PC-9 (cell line): ENCODE measurements around the gene KAZALD1. TPM values are rescaled to one million over a fixed set of nuclear protein-coding genes. Genes with fewer than 3 reads are reported as not detected.

Experiments
- BruUV-seq: library from RNA; stranded (reverse); fragments of 400-500 nt; replicated peaks from 2 replicates; lab custom pipeline; 2021; lab: Mats Ljungman, UMichigan
- CTCF ChIA-PET: fragments of 300-600 bp; sonication (Branson Sonifier 250); formaldehyde crosslinking; loops from one replicate; lab custom pipeline; 2022; ENCODE audit warnings: antibody characterized with exemption; lab: Charles Lee
- POLR2A ChIA-PET: fragments of 300-600 bp; sonication (Branson Sonifier 250); formaldehyde crosslinking; loops from one replicate; lab custom pipeline; 2022; ENCODE audit warnings: antibody characterized with exemption; ENCODE audit not compliant: unreplicated experiment; lab: Charles Lee
- DNase-seq, 2 experiments: peaks; one replicate each; pipeline versions ENCODE4 v3.0.0 to v3.0.0-alpha.2; 2015 to 2022; ENCODE audit warnings: mixed read lengths in 1 of 2
- H2AFZ ChIP-seq: fragments of 200-600 bp; sonication (generic); 2 replicates; pipeline ENCODE4 v1.8.1; 2017; ENCODE audit warnings: antibody characterized with exemption
- H3F3A ChIP-seq: fragments of 200-600 bp; sonication (generic); 2 replicates; pipeline ENCODE4 v1.8.1; 2017; ENCODE audit warnings: antibody characterized with exemption, mild to moderate bottlenecking, low read depth; ENCODE audit not compliant: insufficient read depth
- H3K27ac ChIP-seq: fragments of 200-600 bp; sonication (generic); 2 replicates; pipeline ENCODE4 v1.6.1; 2016; ENCODE audit warnings: mixed run types
- H3K27me3 ChIP-seq: fragments of 200-600 bp; sonication (generic); 2 replicates; pipeline ENCODE4 v1.6.1; 2016; ENCODE audit warnings: low read depth, mixed run types; ENCODE audit not compliant: insufficient read depth
- H3K36me3 ChIP-seq: fragments of 200-600 bp; sonication (generic); 2 replicates; pipeline ENCODE4 v1.6.1; 2016; ENCODE audit warnings: low read depth, mixed run types
- H3K4me1 ChIP-seq: fragments of 200-600 bp; sonication (generic); replicated peaks from 2 replicates; pipeline ENCODE4 v1.6.1; 2016; ENCODE audit warnings: mixed run types; ENCODE audit not compliant: insufficient read depth
- H3K4me2 ChIP-seq: fragments of 200-600 bp; sonication (generic); 2 replicates; pipeline ENCODE4 v1.6.1; 2017; ENCODE audit warnings: mixed run types
- H3K4me3 ChIP-seq: fragments of 200-600 bp; sonication (generic); 2 replicates; pipeline ENCODE4 v1.6.1; 2016; ENCODE audit warnings: mixed run types
- H3K79me2 ChIP-seq: fragments of 200-600 bp; sonication (generic); 2 replicates; pipeline ENCODE4 v1.6.1; 2017; ENCODE audit warnings: low read depth, mixed run types
- H3K9me2 ChIP-seq: fragments of 200-600 bp; sonication (generic); 2 replicates; pipeline ENCODE4 v1.8.1; 2017; ENCODE audit warnings: mild to moderate bottlenecking; ENCODE audit not compliant: insufficient read depth
- H3K9me3 ChIP-seq: fragments of 200-600 bp; sonication (generic); 2 replicates; pipeline ENCODE4 v1.8.1; 2016; ENCODE audit warnings: low read depth; ENCODE audit not compliant: insufficient read depth
- H4K20me1 ChIP-seq: fragments of 200-600 bp; sonication (generic); 2 replicates; pipeline ENCODE4 v1.8.1; 2017; ENCODE audit not compliant: insufficient read depth
- EZH2 ChIP-seq: fragments of 200-600 bp; sonication (generic); IDR thresholded peaks from 2 replicates; pipeline ENCODE4 v1.8.0; 2017; ENCODE audit warnings: antibody characterized with exemption, low read depth
- intact Hi-C: fragments of 100-400 bp; cut with micrococcal nuclease; formaldehyde crosslinking; loops from one replicate; pipeline ENCODE4 v1.10.0; 2022; ENCODE audit not compliant: unreplicated experiment
- total RNA-seq: library from RNA; stranded (reverse); gene quantifications from 2 replicates; pipeline ENCODE4 v1.2.3, GENCODE V29; 2021
- TF ChIP-seq, protein P1 (sequence below): fragments of 200-600 bp; sonication (generic); conservative IDR thresholded peaks from 2 replicates; pipeline ENCODE4 v1.6.1; 2017; ENCODE audit warnings: mixed run types, antibody characterized with exemption, mild to moderate bottlenecking, moderate library complexity

The KAZALD1 gene
- total RNA-seq, 1 experiment from 2014 or later: 19.7 TPM

DNA sequence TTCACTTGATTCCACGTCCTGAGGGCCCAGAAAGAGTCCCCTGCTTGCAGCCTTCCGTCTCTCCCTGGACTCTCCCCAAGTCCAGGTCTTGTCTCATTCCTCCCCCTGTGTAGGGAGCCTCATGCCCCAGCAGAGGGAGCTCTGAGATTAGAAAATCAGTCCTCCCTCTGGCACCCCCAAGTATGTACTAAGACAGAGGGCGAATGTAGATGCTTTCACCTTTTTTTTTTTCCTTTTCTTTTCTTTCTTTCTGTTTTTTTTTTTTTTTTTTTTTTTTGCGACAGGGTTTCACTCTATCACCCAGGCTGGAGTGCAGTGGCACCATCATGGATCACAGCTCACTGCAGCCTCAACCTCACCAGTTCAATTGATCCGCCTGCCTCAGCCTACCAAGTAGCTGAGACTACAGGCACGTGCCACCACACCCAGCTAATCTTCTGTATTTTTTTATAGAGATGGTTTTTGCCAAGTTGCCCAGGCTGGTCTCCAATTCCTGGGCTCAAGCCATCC is 20.5 kb upstream of the KAZALD1 start:
- no peaks in the 10 kb centered on the region for H3K9me3 ChIP-seq
- no peaks in the 10 kb centered on the region for H3K9me2 ChIP-seq
- H3K4me2 ChIP-seq: no peak overlapping the region
- POLR2A ChIA-PET: interaction anchor here (0.6 kb wide), 1 partner anchor 9 kb away, joined by 5 read pairs; no protein-coding TSS in a partner anchor
- DNase-seq: peak; percentile 55 to 70
- BruUV-seq: no TSS peak
- no peak overlapping the region for H3K27ac ChIP-seq
- H3K27me3 ChIP-seq: no peaks in the 10 kb centered on the region
- H4K20me1 ChIP-seq: no peaks in the 10 kb centered on the region
- H3K4me3 ChIP-seq: no peak overlapping the region
- CTCF ChIA-PET: interaction anchor here (0.5 to 1.0 kb wide), 3 partner anchors 10 to 82 kb away, joined by 3 to 17 read pairs (median 16); partner anchors contain the start of genes PDZD7 and SFXN3
- peaks cover 21% of the 10 kb centered on the region for H3K4me1 ChIP-seq
- H3F3A ChIP-seq: peaks cover 9% of the 10 kb centered on the region
- no peaks in the 10 kb centered on the region for H3K36me3 ChIP-seq
- intact Hi-C loops: loop anchor here (1.0 to 10.0 kb wide), 2 partner anchors 101 to 533 kb away; no protein-coding TSS in a partner anchor
- H2AFZ ChIP-seq: no peak overlapping the region
- TF ChIP-seq, protein P1, sequence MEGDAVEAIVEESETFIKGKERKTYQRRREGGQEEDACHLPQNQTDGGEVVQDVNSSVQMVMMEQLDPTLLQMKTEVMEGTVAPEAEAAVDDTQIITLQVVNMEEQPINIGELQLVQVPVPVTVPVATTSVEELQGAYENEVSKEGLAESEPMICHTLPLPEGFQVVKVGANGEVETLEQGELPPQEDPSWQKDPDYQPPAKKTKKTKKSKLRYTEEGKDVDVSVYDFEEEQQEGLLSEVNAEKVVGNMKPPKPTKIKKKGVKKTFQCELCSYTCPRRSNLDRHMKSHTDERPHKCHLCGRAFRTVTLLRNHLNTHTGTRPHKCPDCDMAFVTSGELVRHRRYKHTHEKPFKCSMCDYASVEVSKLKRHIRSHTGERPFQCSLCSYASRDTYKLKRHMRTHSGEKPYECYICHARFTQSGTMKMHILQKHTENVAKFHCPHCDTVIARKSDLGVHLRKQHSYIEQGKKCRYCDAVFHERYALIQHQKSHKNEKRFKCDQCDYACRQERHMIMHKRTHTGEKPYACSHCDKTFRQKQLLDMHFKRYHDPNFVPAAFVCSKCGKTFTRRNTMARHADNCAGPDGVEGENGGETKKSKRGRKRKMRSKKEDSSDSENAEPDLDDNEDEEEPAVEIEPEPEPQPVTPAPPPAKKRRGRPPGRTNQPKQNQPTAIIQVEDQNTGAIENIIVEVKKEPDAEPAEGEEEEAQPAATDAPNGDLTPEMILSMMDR: peak; percentile 74
- no peak for TF ChIP-seq EZH2
- no peaks in the 10 kb centered on the region for H3K79me2 ChIP-seq

DNA sequence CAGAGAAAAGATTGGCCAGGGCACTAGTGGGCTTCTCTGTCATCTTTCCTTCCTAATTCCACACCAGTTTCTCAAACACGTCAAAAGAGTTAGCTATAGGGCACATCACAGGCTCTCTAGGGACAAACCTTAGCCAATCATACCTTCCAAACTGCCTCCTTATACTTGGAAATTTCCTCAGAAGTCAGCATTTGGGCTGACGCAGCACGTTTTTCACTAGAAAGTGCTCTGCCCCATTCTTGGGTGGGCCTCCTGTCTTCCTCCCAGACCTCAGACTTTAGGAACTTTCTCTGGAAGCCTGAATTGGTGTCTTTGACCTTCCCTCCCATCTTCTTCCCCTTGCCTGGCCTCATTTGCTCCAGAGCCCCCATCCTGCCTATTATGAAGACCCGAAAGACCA is 19.7 kb upstream of the KAZALD1 start:
- H3K79me2 ChIP-seq: no peaks in the 10 kb centered on the region
- peak overlapping the region; percentile 79 for H3K27ac ChIP-seq
- BruUV-seq: no TSS peak
- CTCF ChIA-PET: interaction anchor here (1.2 to 1.4 kb wide), 2 partner anchors 18 to 53 kb away, joined by 4 to 6 read pairs; no protein-coding TSS in a partner anchor
- H4K20me1 ChIP-seq: no peaks in the 10 kb centered on the region
- intact Hi-C loops: loop anchor here (1.0 to 10.0 kb wide), 2 partner anchors 24 to 533 kb away; no protein-coding TSS in a partner anchor
- peaks cover 21% of the 10 kb centered on the region for H3K4me1 ChIP-seq
- H3K4me3 ChIP-seq: peak overlapping the region; percentile 64; the same call in 1 of the 2 replicates
- no peaks in the 10 kb centered on the region for H3K36me3 ChIP-seq
- TF ChIP-seq EZH2: no peak
- TF ChIP-seq, protein P1: no peak
- peak overlapping the region; percentile 80 for H3K4me2 ChIP-seq
- POLR2A ChIA-PET: interaction anchor here (0.6 to 1.1 kb wide), 2 partner anchors 10 to 20 kb away, joined by 3 to 4 read pairs; partner anchors contain the start of gene KAZALD1
- no peaks in the 10 kb centered on the region for H3K9me2 ChIP-seq
- H2AFZ ChIP-seq: peak overlapping the region; percentile 52; the same call in 1 of the 2 replicates
- no peaks in the 10 kb centered on the region for H3K9me3 ChIP-seq
- DNase-seq: no peak
- peaks cover 9% of the 10 kb centered on the region for H3F3A ChIP-seq
- no peaks in the 10 kb centered on the region for H3K27me3 ChIP-seq

DNA sequence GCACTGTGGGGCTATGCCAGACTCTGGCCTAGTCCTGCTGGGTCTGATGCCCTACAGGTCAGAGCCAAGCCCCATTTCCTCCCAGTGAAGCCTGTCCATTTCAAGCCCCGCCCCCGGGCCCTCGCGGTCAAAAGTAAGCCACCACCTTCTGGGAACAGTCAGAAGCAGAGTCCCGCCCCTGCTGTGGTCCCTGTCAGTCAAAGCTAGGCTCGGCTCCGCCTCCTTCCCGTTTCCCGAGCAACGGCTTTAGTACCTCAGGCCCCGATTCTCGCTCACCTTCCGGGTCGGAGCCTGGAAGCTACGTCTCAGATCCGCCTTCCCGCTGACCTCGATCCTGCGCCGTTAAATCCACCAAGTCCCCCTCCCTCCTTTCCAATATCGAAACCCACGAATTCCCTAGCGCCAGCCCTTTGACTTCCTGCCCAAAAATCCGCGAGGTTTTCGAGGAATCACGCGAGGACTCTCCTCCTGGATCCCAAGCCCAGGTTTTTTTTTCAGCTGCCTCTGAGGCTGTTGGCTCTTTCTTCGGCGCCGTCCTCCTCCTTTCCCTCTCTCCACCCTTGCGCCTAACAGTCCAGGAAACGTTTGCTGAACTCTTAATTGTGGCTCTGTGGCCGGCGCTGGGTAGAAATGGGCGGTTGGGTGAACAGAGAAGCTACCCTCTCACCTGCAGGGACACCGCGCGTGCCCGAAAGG is 19.0 kb upstream of the KAZALD1 start:
- CTCF ChIA-PET: interaction anchor here (0.6 to 1.6 kb wide), 6 partner anchors 9 to 99 kb away, joined by 3 to 9 read pairs (median 5); no protein-coding TSS in a partner anchor
- Histone ChIP-seq H3K36me3 (no peaks in the 10 kb centered on the region), H3K27ac (peak overlapping the region; percentile 79), H3K4me3 (peak overlapping the region; percentile 64), H2AFZ (peak overlapping the region; percentile 84), H3K27me3 (no peaks in the 10 kb centered on the region), H3F3A (peaks cover 9% of the 10 kb centered on the region), H3K79me2 (no peaks in the 10 kb centered on the region), H3K4me1 (peaks cover 21% of the 10 kb centered on the region), H3K4me2 (peak overlapping the region; percentile 80), H3K9me2 (no peaks in the 10 kb centered on the region), H4K20me1 (no peaks in the 10 kb centered on the region), H3K9me3 (no peaks in the 10 kb centered on the region)
- peak; percentile 87 to 93 for DNase-seq
- TF ChIP-seq, protein P1: no peak
- BruUV-seq: TSS peak; percentile 94
- POLR2A ChIA-PET: interaction anchor here (0.5 to 1.1 kb wide), 6 partner anchors 9 to 1076 kb away, joined by 3 to 11 read pairs (median 4); partner anchors contain the start of genes KAZALD1, MRPL43 and TWNK
- intact Hi-C loops: loop anchor here (1.0 to 10.0 kb wide), 2 partner anchors 23 to 532 kb away; no protein-coding TSS in a partner anchor
